ENCODE data around the gene TRPM2.

DNA sequence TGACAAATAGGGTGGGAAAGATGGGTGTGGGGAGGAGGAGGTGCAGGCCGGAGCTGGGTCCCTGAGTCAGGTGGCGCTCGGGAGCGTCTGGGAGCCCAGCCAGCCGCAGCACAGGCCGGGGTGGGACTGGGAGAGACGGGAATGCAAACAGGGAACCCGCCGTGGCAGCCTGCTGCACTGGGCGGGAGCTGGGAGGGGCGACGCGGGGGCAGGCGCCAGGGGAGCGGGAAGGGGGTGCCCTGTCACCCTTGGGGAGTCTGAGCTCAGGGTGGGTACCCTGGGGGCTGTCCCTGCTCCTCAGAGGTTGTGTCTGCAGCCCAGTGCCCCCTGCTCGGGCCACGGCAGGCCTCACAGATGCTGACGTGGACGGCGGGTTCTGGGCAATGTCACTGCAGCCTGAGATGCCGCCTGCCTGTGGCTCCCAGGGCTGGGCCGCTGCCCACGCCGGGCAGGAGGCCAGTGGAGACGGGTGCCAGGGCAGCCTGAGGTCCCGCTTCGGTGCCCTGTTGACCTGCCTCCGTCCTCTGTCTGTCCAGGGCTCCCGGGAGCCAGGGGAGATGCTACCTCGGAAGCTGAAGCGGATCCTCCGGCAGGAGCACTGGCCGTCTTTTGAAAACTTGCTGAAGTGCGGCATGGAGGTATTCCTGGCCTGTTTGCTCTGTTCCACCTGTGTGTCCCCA lies 85.2 kb downstream of the TRPM2 start:
- no peak for TF ChIP-seq POLR2A (IDR thresholded peaks at IDR 0.05)
- TF ChIP-seq, protein P1, sequence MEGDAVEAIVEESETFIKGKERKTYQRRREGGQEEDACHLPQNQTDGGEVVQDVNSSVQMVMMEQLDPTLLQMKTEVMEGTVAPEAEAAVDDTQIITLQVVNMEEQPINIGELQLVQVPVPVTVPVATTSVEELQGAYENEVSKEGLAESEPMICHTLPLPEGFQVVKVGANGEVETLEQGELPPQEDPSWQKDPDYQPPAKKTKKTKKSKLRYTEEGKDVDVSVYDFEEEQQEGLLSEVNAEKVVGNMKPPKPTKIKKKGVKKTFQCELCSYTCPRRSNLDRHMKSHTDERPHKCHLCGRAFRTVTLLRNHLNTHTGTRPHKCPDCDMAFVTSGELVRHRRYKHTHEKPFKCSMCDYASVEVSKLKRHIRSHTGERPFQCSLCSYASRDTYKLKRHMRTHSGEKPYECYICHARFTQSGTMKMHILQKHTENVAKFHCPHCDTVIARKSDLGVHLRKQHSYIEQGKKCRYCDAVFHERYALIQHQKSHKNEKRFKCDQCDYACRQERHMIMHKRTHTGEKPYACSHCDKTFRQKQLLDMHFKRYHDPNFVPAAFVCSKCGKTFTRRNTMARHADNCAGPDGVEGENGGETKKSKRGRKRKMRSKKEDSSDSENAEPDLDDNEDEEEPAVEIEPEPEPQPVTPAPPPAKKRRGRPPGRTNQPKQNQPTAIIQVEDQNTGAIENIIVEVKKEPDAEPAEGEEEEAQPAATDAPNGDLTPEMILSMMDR (IDR thresholded peaks at IDR 0.05): no peak

All from Peyer's patch (tissue), 4 donors.